Heart left ventricle (tissue), 16 donors: ENCODE results near the gene PCNX4. TPM values are rescaled to one million over a fixed set of nuclear protein-coding genes. Genes with fewer than 3 reads are reported as not detected.

Experiments
- ATAC-seq, 4 donors: fragments of 200-7000 bp; cut with Tn5 transposase; one replicate each; pipeline ENCODE4 v1.9.1; 2020 to 2022; ENCODE audit warnings: moderate library complexity in 4 of 4, mild to moderate bottlenecking in 3 of 4, moderate number of reproducible peaks in 1 of 4
- DNase-seq, 5 donors: peaks; one replicate each; pipeline ENCODE4 v3.0.0-alpha.2; 2020
- H3K27ac ChIP-seq, 12 donors: fragments of 200-600 bp; sonication (generic) in 4 of 12; one replicate each; pipeline versions ENCODE4 v1.5.0 to v1.8.0; 2016 to 2022; ENCODE audit warnings: mild to moderate bottlenecking in 2 of 12
- H3K27me3 ChIP-seq, 9 donors: fragments of 200-600 bp; sonication (generic) in 2 of 9; one replicate each; pipeline versions ENCODE4 v1.5.1 to v1.8.0; 2016 to 2022; ENCODE audit warnings: mild to moderate bottlenecking in 3 of 9
- H3K36me3 ChIP-seq, 9 donors: fragments of 200-600 bp; sonication (generic) in 2 of 9; one replicate each; pipeline versions ENCODE4 v1.5.0 to v1.8.0; 2018 to 2022; ENCODE audit warnings: mild to moderate bottlenecking in 2 of 9
- H3K4me1 ChIP-seq, 12 donors: fragments of 200-600 bp; sonication (generic) in 4 of 12; one replicate each; pipeline versions ENCODE4 v1.5.0 to v1.8.0; 2016 to 2022; ENCODE audit warnings: mild to moderate bottlenecking in 3 of 12
- H3K4me3 ChIP-seq, 12 donors: fragments of 200-600 bp; sonication (generic) in 4 of 12; one replicate each; pipeline versions ENCODE4 v1.5.0 to v1.8.0; 2017 to 2022; ENCODE audit warnings: mild to moderate bottlenecking in 9 of 12, moderate library complexity in 4 of 12
- H3K9me3 ChIP-seq, 12 donors: fragments of 200-600 bp; sonication (generic) in 4 of 12; one replicate each; pipeline versions ENCODE4 v1.5.0 to v1.8.0; 2016 to 2022; ENCODE audit warnings: mild to moderate bottlenecking in 1 of 12
- POLR2A ChIP-seq, 2 donors: fragments of 450-650 bp; IDR thresholded peaks; one replicate each; pipeline ENCODE4 v1.6.1; 2017; ENCODE audit warnings: antibody characterized with exemption in 2 of 2, mild to moderate bottlenecking in 2 of 2, moderate library complexity in 2 of 2
- WGBS, 4 donors: extraction: QIAGEN DNeasy Blood & Tissue Kit in 2 of 4; methylation state at CpG; one replicate each; pipeline versions ENCODE4 v1.1.5 to v1.1.7; 2013 to 2018; 5-methylcytosine and 5-hydroxymethylcytosine counted together
- intact Hi-C, 10 donors: fragments of 100-400 bp; cut with DNase I; formaldehyde crosslinking; loops; one replicate each; pipeline versions ENCODE4 v1.11.1 to v1.14.2; 2022
- polyA plus RNA-seq, 2 donors: library from polyadenylated mRNA; stranded (reverse); fragments of 200-250 nt; gene quantifications; one replicate each; pipeline ENCODE4 v1.2.3, GENCODE V29; 2013
- total RNA-seq, 9 donors: library from RNA; depleted of rRNA in 2 of 9; stranded (reverse); fragments of >200 nt in 2 of 9; fragmentation: NEBNext Ultra II Directional in 3 of 9; extraction: Animal tissue kit (Norgen Biotek cat#: 25700) in 3 of 9; gene quantifications; one replicate each; pipeline versions ENCODE4 v1.1.0 to v1.2.4, GENCODE V29; 2016 to 2023
- TF ChIP-seq, protein P1 (sequence below), 12 donors: fragments of 200-600 bp; sonication (generic) in 4 of 12; IDR thresholded peaks; one replicate each; pipeline versions ENCODE4 v1.5.0 to v1.8.0; 2018 to 2022; ENCODE audit warnings: antibody characterized with exemption in 12 of 12, mild to moderate bottlenecking in 5 of 12
- donor health status: ischemic (EF 13 %, LVEDD 7.1; RV severe dilation, severe dysfunction).
- donor health status: healthy with polysubstance abuse.
- donor health status: DM: no; HTN: yes; CAD: no.
- donor health status: DM: no; HTN: no; CAD: no.
- donor health status: ischemic (EF 25% LVEDD 6.9; RV normal size, moderate dysfunction).
- donor health status: ischemic (EF 25% LVEDD 5.7; RV mildly dilated, moderate dysfunction).
- donor health status: healthy.
- donor health status: DM: yes; HTN: yes; CAD: no.
- donor health status: ischemic (EF 35%, LVEDD 5.7; RV mildly dilated, moderate dysfunction).
- donor health status: nonischemic (EF 11% LVEDD 7.7; RV severe dilation, severe dysfunction).
- donor health status: DM: yes; HTN: yes; CAD: no.
- donor health status: PGD.
- donor health status: ischemic (EF 29% LVEDD 5.4; RV normal size, mild dysfunction).
- donor health status: nonischemic (EF 23%, LVEDD 6.1; RV moderate dilation, normal function).

PCNX4 gene
- total and polyA plus RNA-seq, 11 donors = 19.7 to 56.2 (median 32.4) TPM

DNA sequence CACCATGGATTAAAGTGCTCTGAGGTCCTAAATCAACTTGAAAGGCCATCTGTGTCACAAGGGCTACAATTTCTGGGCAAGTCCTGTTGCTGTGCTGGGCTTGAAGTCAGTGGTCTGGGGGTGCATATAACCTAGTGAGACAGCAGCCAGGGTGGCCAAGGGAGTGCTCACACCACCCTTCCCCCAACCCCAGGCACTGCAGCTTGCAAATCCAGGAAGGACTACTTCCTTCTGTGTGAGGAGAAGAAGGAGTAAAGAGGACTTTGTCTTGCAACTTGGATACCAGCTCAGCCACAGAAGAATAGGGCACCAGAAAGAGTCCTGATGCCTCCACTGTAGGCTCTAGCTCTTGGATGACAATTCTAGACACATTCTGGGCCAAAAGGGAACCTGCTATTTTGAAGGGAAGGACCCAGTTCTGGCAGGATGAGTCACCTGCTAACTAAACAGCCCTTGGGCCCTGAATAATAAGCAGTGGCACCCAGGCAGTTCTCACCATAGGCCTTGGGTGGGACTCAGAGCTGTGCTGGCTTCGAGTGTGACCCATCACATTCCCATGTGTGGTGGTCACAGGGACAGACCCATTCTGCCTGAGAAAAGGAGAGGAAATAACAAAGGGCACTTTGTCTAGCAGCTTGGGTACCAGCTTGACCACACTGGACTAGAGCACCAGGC, 106.0 kb downstream of the PCNX4 start:
- Histone ChIP-seq H3K27ac (no peak overlapping the region), H3K9me3 (peaks cover 0 to 23% (median 8%) of the 10 kb centered on the region in 12 donors), H3K4me1 (no peaks in the 10 kb centered on the region), H3K4me3 (no peak overlapping the region), H3K36me3 (no peaks in the 10 kb centered on the region), H3K27me3 (no peaks in the 10 kb centered on the region)
- no peak for TF ChIP-seq POLR2A (IDR thresholded peaks at IDR 0.05)
- TF ChIP-seq, protein P1, sequence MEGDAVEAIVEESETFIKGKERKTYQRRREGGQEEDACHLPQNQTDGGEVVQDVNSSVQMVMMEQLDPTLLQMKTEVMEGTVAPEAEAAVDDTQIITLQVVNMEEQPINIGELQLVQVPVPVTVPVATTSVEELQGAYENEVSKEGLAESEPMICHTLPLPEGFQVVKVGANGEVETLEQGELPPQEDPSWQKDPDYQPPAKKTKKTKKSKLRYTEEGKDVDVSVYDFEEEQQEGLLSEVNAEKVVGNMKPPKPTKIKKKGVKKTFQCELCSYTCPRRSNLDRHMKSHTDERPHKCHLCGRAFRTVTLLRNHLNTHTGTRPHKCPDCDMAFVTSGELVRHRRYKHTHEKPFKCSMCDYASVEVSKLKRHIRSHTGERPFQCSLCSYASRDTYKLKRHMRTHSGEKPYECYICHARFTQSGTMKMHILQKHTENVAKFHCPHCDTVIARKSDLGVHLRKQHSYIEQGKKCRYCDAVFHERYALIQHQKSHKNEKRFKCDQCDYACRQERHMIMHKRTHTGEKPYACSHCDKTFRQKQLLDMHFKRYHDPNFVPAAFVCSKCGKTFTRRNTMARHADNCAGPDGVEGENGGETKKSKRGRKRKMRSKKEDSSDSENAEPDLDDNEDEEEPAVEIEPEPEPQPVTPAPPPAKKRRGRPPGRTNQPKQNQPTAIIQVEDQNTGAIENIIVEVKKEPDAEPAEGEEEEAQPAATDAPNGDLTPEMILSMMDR (IDR thresholded peaks at IDR 0.05) = no peak
- 60 to 88% (median 71%) methylated on average over 1 of the region's 1 CpG for WGBS, 4 donors
- ATAC-seq (no peak), DNase-seq (no peak)
- intact Hi-C loops = loop anchor here in 6 of 10 donors (5.0 to 10.0 kb wide), 5 partner anchors 127 to 367 kb away; no protein-coding TSS in a partner anchor

DNA sequence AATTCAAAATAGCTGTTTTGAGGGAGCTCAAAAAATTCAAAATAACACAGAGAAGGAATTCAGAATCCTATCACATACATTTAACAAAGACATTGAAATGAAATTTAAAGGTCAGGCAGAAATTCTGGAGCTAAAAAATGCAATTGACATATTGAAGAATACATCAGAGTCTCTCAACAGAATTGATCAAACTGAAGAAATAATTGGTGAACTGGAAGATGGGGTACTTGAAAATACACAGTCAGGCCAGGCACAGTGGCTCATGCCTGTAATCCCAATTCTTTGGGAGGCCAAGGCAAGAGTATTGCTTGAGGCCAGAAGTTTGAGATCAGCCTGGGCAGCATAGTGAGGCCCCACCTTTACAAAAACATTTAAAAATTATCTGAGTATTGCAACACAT, 107.6 kb downstream of the PCNX4 start:
- Histone ChIP-seq H3K4me1 (peaks cover 0 to 5% (median under 1%) of the 10 kb centered on the region in 12 donors), H3K36me3 (no peaks in the 10 kb centered on the region), H3K27me3 (no peaks in the 10 kb centered on the region), H3K9me3 (peaks cover 0 to 23% (median 8%) of the 10 kb centered on the region in 12 donors), H3K27ac (no peak overlapping the region), H3K4me3 (no peak overlapping the region)
- ATAC-seq = no peak
- TF ChIP-seq POLR2A (IDR thresholded peaks at IDR 0.05) = no peak
- TF ChIP-seq, protein P1 (IDR thresholded peaks at IDR 0.05) = no peak
- intact Hi-C loops = loop anchor here in 6 of 10 donors (5.0 to 10.0 kb wide), 5 partner anchors 125 to 365 kb away; no protein-coding TSS in a partner anchor
- DNase-seq = no peak

GRCh38 chr14:60204104-60204842, 112.5 kb downstream of the PCNX4 start:
- 50 to 62% (median 53%) methylated on average over 8 of the region's 8 CpGs for WGBS, 4 donors
- intact Hi-C loops = loop anchor here in 1 of 10 donors (10.0 kb wide), 1 partner anchor 111 kb away; no protein-coding TSS in a partner anchor
- Histone ChIP-seq H3K9me3 (peaks cover 0 to 14% (median 6%) of the 10 kb centered on the region in 12 donors), H3K27ac (peak overlapping the region in 6 of 12 donors; percentile 4 to 57 (median 28)), H3K27me3 (no peaks in the 10 kb centered on the region), H3K4me3 (no peak overlapping the region), H3K36me3 (no peaks in the 10 kb centered on the region), H3K4me1 (peaks cover 0 to 15% (median 8%) of the 10 kb centered on the region in 12 donors)
- DNase-seq (no peak), ATAC-seq (peak in 2 of 4 donors; percentile 28 to 47)
- no peak for TF ChIP-seq POLR2A (IDR thresholded peaks at IDR 0.05)
- TF ChIP-seq, protein P1 (IDR thresholded peaks at IDR 0.05) = no peak
